Right ventricle myocardium superior (tissue), 1 donor: Measurements from ENCODE around the gene SFMBT2. TPM values are rescaled to one million over a fixed set of nuclear protein-coding genes. Genes with fewer than 3 reads are reported as not detected.
A peak's percentile ranks its signal among the peaks of the same experiment; 100 is the strongest.
"Not testable (repeated sequence)": the region's sequence is repeated elsewhere in the genome, so short reads cannot be mapped to it uniquely, and the experiment has no call there.

Source experiments
- ATAC-seq: fragments of 200-7000 bp; cut with Tn5 transposase; one replicate; pipeline ENCODE4 v1.9.1; 2020; ENCODE audit warnings: mild to moderate bottlenecking; ENCODE audit not compliant: poor library complexity
- DNase-seq: peaks from one replicate; pipeline ENCODE4 v3.0.0-alpha.2; 2020
- intact Hi-C: fragments of 100-400 bp; cut with DNase I; formaldehyde crosslinking; loops from one replicate; pipeline ENCODE4 v1.11.2; 2022
- total RNA-seq: library from RNA; stranded (reverse); fragmentation: NEBNext Ultra II Directional; extraction: Animal tissue kit (Norgen Biotek cat#: 25700); gene quantifications from one replicate; pipeline ENCODE4 v1.2.1, GENCODE V29; 2021
- donor health status: DM: no; HTN: yes; CAD: no; lungs with severe emphysema.

The SFMBT2 gene
- total RNA-seq, 1 donor from 2014 or later, result 9.4 TPM

GRCh38 chr10:7312488-7312857, 98.4 kb downstream of the SFMBT2 start:
- intact Hi-C loops, result no loop called here
- DNase-seq (no peak), ATAC-seq (no peak)

DNA sequence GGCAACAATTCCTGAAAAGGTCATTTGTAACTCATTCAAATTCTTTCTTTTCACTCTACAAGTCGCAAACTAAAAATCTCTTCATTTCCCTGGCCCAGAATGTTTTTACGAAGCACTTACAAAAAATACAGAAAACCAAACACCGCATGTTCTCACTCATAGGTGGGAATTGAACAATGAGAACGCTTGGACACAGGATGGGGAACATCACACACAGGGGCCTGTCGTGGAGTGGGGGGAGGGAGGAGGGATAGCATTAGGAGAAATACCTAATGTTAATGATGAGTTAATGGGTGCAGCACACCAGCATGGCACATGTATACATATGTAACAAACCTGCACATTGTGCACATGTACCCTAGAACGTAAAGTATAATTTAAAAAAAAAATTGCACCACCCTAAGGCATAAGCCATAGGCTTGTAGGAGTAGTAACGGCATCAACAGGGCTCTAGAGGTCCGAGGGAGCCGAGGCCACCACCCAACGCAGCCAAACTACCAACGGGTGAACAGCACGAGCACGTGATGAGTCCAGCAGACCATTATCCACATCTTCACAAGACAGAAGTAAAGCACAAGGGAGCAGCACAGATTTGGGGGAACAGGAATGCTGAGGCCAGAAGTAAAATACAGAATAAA, 98.9 kb downstream of the SFMBT2 start:
- DNase-seq, ATAC-seq, intact Hi-C loops: not testable (repeated sequence)

DNA sequence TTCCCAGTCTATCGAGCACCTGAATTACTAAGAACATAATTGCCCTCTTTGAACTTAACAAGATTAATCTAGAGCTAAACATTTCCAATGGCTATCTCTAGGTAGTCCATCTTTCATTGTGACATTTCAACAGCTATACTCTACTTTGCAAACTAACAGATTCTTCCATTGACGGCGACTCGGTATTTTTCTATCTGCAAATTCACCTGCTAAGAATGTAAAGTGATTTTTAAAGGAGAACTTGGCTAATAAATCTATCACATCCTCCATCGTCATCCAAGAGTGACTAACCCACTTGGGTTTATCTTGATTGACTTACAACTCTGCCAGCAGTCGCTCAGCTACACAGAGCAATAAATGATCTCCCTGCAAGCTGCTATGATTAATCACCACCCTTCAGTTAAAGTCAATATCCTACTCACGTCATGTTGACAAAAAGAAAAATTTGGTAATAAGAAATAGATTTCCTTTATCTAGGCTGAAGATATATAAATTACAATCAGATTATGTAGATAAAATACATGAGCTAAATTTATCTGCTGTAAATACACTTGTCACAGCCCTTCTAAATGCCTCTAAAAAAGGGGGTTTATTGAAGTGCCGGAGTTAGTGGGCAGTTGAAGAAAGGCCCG, 99.5 kb downstream of the SFMBT2 start:
- no peak for DNase-seq
- ATAC-seq, result peak; percentile 13
- intact Hi-C loops, result no loop called here

DNA sequence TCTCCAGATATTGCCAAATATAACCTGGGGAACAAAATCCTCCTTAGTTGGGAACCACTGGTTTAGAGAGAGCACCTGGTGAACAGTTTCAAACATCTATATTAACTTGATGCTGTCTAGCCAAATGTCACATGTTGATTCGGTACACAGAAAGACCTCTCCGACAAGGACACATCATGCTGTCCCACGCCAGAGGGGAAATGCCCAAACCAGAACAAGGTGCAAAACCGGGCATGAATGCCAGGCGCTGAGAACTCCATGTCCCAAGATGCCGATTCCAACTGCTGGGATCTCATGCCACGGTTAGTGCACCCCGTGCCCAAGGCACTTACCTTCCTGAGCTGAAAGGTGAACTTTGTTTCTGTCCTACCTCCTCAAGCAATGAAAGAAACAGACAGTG, 100.8 kb downstream of the SFMBT2 start:
- DNase-seq (peak; percentile 63), ATAC-seq (peak; percentile 90)
- intact Hi-C loops, result no loop called here

GRCh38 chr10:7308826-7309225, 102.0 kb downstream of the SFMBT2 start:
- DNase-seq (no peak), ATAC-seq (no peak)
- intact Hi-C loops, result no loop called here

GRCh38 chr10:7306616-7307015, 104.2 kb downstream of the SFMBT2 start:
- intact Hi-C loops, result no loop called here
- DNase-seq, result no peak
- ATAC-seq, result no peak

DNA sequence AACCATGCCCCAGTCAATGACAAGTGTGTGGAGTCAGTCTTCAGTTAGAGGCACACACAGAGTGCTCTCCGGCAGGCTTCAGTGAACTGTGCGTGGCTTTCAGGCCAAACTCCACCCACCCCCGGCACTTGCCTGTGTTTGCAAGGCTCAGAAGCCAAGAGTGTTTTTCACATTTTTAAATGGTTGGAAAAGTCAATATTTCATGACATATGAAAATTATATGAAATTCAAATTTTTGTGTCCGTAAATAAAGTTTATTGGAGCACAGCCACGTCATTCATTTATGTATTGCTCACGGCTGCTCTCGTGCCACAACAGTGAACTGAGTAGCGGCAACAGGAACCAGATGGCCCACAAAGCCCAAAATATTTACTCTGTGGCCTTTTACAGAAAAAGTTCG, 104.7 kb downstream of the SFMBT2 start:
- ATAC-seq, result no peak

DNA sequence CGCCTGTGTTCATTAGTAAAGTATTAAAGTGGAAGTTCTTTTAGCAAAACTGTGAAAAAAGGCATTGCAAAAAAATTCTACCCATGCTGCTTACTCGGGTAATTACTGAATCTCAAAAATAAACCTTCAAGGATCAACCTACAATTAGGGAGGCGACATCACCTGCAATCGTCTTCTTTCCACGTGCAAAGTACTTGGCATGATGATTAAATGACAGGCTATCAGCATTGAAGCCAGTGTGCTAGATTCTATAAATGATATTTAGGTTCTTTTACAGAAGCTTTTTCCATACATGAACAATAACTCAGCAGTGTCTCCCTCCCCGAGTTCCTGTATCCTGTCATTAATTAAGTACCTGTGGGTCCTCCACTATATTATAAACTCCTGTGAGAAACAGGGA, 105.8 kb downstream of the SFMBT2 start:
- intact Hi-C loops, result no loop called here
- DNase-seq (no peak), ATAC-seq (no peak)

More for the DNA sequence above, 104.7 kb downstream of the SFMBT2 start:
- intact Hi-C loops, result no loop called here
- DNase-seq, result no peak

GRCh38 chr10:7304110-7304509, 106.7 kb downstream of the SFMBT2 start:
- intact Hi-C loops, result no loop called here
- ATAC-seq (no peak), DNase-seq (no peak)

DNA sequence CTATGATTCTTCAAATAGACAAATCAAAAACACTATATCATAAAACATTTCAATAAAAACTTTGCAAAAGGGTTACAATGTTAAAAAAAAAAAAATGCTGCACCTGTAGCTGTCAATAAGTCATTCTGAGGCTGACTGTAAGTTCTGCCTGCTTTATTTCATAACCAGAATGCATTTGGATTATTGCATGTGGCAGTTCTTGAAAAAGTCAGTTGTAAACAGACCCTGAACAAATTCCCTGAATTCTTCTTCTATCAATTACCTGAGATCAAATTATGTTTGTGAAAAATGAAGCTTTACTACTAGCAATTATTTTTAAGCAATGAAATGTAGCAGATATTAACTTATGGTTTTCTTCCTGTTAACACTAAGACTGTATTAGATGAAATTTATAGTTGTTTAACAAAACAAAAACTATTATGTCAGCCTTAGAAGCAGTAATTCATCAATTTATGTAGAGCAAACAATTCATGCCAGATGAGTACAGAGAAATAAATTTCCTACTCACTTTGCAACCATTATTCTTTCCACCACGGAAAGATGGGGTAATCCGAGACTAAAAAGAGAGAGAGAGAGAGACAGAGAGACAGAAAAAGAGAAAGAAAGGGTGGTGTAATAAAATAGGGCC, 107.8 kb downstream of the SFMBT2 start:
- DNase-seq, result no peak
- ATAC-seq, result no peak
- intact Hi-C loops, result no loop called here

DNA sequence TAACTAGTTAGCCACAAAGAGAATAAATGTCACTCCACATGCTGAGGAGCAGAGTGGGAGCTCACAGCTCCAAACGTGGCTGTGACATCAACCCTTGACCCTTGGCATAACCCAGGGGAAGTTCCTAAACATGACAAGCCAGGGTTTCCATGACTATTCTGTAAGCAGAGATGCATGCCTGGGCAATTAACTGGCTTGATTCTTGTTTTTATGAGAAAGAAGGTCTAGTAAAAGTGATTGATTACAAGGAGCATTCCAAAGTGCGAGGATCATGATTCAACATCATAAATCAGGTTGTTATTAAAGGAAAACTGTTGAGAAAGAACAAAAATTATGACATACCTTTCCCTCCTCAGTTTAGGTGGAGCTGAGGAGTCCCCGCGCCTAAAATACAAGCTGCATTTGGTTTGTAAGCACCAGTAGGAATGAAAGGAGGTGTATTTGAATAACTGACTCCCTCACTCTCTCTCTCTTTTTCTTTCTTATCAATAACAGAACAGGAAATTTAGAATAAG, 108.4 kb downstream of the SFMBT2 start:
- ATAC-seq, result no peak
- no peak for DNase-seq

GRCh38 chr10:7301006-7301778, 109.6 kb downstream of the SFMBT2 start:
- ATAC-seq, result peak; percentile 38
- peak; percentile 42 for DNase-seq

More for the DNA sequence above, 108.4 kb downstream of the SFMBT2 start:
- intact Hi-C loops, result no loop called here

GRCh38 chr10:7300384-7300971, 110.4 kb downstream of the SFMBT2 start:
- ATAC-seq, result peak; percentile 32
- DNase-seq, result no peak
- intact Hi-C loops, result no loop called here

More at GRCh38 chr10:7301006-7301778, 109.6 kb downstream of the SFMBT2 start:
- intact Hi-C loops, result no loop called here

- DNase-seq, ATAC-seq, intact Hi-C loops: not testable (repeated sequence)
These were observed 111.1 kb downstream of the SFMBT2 start for GRCh38 chr10:7299601-7300325.

DNA sequence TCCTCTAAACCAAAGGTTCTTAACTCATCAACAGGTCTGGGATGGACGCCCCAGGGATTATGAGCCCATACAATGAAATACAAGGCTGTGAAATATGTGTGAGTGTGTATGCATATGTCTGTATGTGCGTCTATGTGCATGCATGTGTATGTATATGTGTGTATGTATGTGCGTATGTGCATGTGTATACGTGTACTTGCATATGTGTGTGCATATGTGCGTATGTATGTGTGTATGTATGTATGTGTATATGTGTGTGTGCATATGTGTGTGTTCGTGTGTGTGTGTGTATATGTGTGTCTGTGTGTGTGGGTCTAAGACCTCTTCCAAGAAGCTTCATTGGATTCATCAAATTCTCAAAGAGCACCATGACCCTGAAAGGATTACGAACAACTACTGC, 112.3 kb downstream of the SFMBT2 start:
- intact Hi-C loops, result no loop called here
- ATAC-seq (no peak), DNase-seq (no peak)

- intact Hi-C loops, result no loop called here
- no peak for ATAC-seq
- no peak for DNase-seq
These were observed 113.7 kb downstream of the SFMBT2 start for GRCh38 chr10:7297094-7297493.

DNA sequence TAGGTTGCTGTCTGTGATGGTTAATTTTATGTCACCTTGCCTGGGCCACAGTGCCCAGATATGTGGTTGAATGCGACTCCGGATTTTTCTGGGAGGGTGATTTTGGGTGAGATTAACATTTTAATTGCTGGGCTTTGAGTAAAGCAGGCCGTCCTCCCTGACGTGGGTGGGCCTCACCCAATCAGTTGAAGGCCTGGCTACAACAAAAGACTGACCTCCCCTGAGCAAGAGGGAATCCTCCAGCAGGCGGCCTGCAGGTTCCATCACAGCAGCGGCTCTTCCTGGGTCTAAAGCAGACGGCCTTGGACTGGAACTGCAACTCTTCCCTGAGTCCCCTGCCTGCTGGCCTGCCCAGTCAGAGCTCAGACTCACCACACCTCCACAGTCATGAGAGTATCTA, 114.2 kb downstream of the SFMBT2 start:
- DNase-seq (no peak), ATAC-seq (no peak)
- intact Hi-C loops, result no loop called here

- DNase-seq (no peak), ATAC-seq (no peak)
- intact Hi-C loops, result no loop called here
These were observed 114.8 kb downstream of the SFMBT2 start for GRCh38 chr10:7296076-7296475.
